Measurements from ENCODE around the gene SIRPA. TPM values are rescaled to one million over a fixed set of nuclear protein-coding genes. Genes with fewer than 3 reads are reported as not detected.

Gene SIRPA
- total and polyA plus RNA-seq, 3 donors from 2014 or later = 18.4 to 25.7 (median 21.0) TPM

DNA sequence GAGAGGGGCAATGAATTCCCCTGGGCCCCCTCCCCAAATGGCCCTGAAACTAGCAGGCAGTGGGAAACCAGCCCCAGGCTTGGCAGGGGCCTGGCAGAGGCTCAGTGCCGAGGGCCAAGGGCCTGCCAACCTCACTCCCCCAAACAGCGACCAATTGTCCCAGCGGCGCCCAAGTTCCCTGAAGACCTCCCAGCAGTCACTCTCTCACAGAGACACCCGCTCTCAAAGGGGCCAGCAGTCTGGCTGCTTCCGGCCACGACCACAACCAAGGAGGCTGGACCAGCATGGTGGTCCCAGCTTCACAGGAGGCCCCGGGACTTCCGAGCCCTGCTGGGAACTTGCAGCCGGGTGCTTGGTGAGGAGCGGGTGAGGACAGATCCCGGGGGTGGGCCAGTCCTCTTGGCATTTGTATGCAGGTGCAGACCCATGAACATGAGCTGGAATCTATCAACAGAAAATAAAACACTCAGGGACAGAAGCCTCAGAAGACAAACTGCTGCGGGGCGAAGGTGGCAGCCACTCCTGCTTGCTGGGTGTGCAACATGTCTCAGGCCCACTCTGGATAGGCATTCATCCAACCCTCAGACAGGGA, 17.5 kb upstream of the SIRPA start:
- no peaks in the 10 kb centered on the region for H3K36me3 ChIP-seq (ENCODE audit: low read depth, missing control alignments)
- no peaks in the 10 kb centered on the region for H3K4me1 ChIP-seq
- DNase-seq = no peak
- no peak overlapping the region for H3K4me3 ChIP-seq
- H3K27me3 ChIP-seq = no peaks in the 10 kb centered on the region
- intact Hi-C loops (cut with DNase I; ENCODE audit: low total_unique reads) = no loop called here
- no peaks in the 10 kb centered on the region for H3K9me3 ChIP-seq
- WGBS, 2 donors = 80 to 83% methylated on average over 12 to 14 of the region's 14 CpGs
- TF ChIP-seq, protein P1, sequence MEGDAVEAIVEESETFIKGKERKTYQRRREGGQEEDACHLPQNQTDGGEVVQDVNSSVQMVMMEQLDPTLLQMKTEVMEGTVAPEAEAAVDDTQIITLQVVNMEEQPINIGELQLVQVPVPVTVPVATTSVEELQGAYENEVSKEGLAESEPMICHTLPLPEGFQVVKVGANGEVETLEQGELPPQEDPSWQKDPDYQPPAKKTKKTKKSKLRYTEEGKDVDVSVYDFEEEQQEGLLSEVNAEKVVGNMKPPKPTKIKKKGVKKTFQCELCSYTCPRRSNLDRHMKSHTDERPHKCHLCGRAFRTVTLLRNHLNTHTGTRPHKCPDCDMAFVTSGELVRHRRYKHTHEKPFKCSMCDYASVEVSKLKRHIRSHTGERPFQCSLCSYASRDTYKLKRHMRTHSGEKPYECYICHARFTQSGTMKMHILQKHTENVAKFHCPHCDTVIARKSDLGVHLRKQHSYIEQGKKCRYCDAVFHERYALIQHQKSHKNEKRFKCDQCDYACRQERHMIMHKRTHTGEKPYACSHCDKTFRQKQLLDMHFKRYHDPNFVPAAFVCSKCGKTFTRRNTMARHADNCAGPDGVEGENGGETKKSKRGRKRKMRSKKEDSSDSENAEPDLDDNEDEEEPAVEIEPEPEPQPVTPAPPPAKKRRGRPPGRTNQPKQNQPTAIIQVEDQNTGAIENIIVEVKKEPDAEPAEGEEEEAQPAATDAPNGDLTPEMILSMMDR (IDR thresholded peaks at IDR 0.05) = no peak
- no peak for TF ChIP-seq POLR2A (IDR thresholded peaks at IDR 0.05)
- no peak overlapping the region for H3K27ac ChIP-seq

DNA sequence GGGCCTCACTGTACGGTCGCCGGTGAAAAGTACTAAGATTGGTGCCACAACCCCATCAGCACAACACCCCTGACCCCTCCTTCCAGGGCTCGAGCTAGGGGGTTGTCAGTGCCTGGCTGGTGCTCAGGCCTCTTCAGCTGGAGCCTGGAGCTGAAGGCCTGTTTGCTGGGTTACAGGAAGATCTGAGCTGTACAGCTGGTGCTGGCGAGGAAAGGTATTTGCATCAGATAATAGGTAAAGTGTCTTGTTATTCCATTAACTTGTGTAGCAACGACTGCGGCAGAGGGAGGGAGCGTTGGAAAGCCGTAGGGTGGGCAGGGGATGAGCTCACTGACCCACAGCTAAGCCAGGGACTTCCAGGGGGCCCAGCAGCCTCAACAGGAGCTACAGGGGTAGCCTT, 15.8 kb upstream of the SIRPA start:
- Histone ChIP-seq H3K4me1 (no peaks in the 10 kb centered on the region), H3K4me3 (no peak overlapping the region), H3K27ac (no peak overlapping the region), H3K36me3 (ENCODE audit: low read depth, missing control alignments) (no peaks in the 10 kb centered on the region), H3K9me3 (no peaks in the 10 kb centered on the region), H3K27me3 (no peaks in the 10 kb centered on the region)
- DNase-seq = no peak
- TF ChIP-seq, protein P1 (IDR thresholded peaks at IDR 0.05) = no peak
- TF ChIP-seq POLR2A (IDR thresholded peaks at IDR 0.05) = no peak
- intact Hi-C loops (cut with DNase I; ENCODE audit: low total_unique reads) = no loop called here
- WGBS, 2 donors = 74 to 81% methylated on average over 8 to 9 of the region's 9 CpGs

DNA sequence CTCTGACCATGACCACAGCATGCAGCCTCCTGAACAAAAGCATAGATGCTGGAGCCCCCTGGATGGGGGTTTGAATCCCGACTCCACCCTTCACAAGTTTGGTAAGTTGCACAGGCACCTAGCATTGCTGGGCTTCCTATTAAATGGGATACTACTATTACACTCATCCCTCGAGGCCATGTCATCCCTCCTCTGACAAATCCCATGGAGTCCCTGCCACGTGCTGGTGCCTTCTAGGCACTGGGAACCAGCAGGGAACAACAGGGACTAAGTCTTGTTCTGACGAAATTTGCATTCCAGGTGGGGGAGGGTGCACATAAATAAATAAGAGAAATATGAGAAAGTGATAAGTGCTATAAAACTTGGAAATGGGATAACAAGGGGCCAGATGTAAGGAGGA, 15.3 kb upstream of the SIRPA start:
- intact Hi-C loops (cut with DNase I; ENCODE audit: low total_unique reads) = no loop called here
- 65 to 72% methylated on average over 4 of the region's 4 CpGs for WGBS, 2 donors
- H3K27me3 ChIP-seq = no peaks in the 10 kb centered on the region

DNA sequence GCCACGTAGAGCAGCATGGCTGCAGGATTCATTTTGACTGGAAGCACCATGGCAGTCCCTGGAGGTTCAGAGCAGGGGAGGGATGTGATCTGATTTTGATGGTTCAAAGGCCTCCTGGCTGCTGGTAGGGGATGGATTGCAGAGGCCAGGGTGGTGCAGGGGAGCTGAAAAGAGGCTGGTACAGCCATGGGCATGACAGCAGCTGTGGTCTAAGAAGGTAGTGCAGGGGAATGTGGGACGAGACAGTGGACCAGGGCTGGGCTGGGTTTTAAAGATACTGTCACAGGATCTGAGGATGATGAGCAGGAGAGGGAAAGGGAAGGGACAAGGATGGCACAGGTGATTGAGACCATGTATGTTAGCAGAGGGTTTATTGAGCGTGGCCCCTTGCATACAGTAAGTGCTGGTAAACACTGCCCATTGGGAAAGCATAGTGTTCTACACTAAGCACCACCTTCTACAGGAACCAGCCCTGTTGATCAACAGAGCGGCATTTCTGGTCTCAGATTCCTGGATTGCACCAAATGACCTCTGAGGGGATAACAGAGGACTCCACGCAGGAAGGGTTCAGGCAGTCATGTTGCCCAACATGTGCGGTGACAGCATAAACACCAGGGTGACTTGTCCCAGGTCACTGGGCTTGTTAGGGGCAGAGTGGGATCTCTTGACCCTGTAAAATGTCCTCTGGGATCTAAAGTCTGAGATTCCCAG, 14.5 kb upstream of the SIRPA start:
- Histone ChIP-seq H3K4me1 (no peaks in the 10 kb centered on the region), H3K4me3 (no peak overlapping the region), H3K27me3 (no peaks in the 10 kb centered on the region), H3K9me3 (no peaks in the 10 kb centered on the region), H3K27ac (no peak overlapping the region), H3K36me3 (ENCODE audit: low read depth, missing control alignments) (no peaks in the 10 kb centered on the region)
- TF ChIP-seq, protein P1 (IDR thresholded peaks at IDR 0.05) = no peak
- no peak for TF ChIP-seq POLR2A (IDR thresholded peaks at IDR 0.05)
- intact Hi-C loops (cut with DNase I; ENCODE audit: low total_unique reads) = no loop called here
- WGBS, 2 donors = 75 to 92% methylated on average over 6 of the region's 6 CpGs
- no peak for DNase-seq

More for the DNA sequence above, 15.3 kb upstream of the SIRPA start:
- H3K27ac ChIP-seq = no peak overlapping the region
- TF ChIP-seq POLR2A (IDR thresholded peaks at IDR 0.05) = no peak
- TF ChIP-seq, protein P1 (IDR thresholded peaks at IDR 0.05) = no peak
- H3K9me3 ChIP-seq = no peaks in the 10 kb centered on the region
- H3K4me1 ChIP-seq = no peaks in the 10 kb centered on the region
- DNase-seq = no peak
- H3K4me3 ChIP-seq = no peak overlapping the region
- H3K36me3 ChIP-seq (ENCODE audit: low read depth, missing control alignments) = no peaks in the 10 kb centered on the region
